Neuronal stem cell (in vitro differentiated cells): ENCODE data around the gene ZNF714.

ENCODE experiments used
- DNase-seq: peaks from one replicate; pipeline ENCODE4 v3.0.0-alpha.2; 2013; ENCODE audit warnings: low spot score
- H2AFZ ChIP-seq: one replicate; pipeline ENCODE4 v1.6.1; 2013; ENCODE audit warnings: mild to moderate bottlenecking, low read length, inconsistent platforms
- H2AK5ac ChIP-seq: 2 replicates; pipeline ENCODE4 v1.6.1; 2013; ENCODE audit warnings: low read depth, mild to moderate bottlenecking, inconsistent platforms, low read length, moderate library complexity, mixed read lengths
- H2BK120ac ChIP-seq: 2 replicates; pipeline ENCODE4 v1.6.1; 2013; ENCODE audit warnings: low read depth, mild to moderate bottlenecking, inconsistent platforms, low read length, moderate library complexity, mixed read lengths
- H2BK12ac ChIP-seq: one replicate; pipeline ENCODE4 v1.6.1; 2013; ENCODE audit warnings: low read length, inconsistent platforms
- H2BK15ac ChIP-seq: 2 replicates; pipeline ENCODE4 v1.6.1; 2013; ENCODE audit warnings: mild to moderate bottlenecking, low read length, inconsistent platforms, mixed read lengths
- H2BK5ac ChIP-seq: one replicate; pipeline ENCODE4 v1.6.1; 2013; ENCODE audit warnings: inconsistent platforms, mild to moderate bottlenecking, low read length, moderate library complexity
- H3K14ac ChIP-seq: one replicate; pipeline ENCODE4 v1.6.1; 2013; ENCODE audit warnings: low read length, inconsistent platforms
- H3K18ac ChIP-seq: 2 replicates; pipeline ENCODE4 v1.6.1; 2013; ENCODE audit warnings: low read length, inconsistent platforms
- H3K23ac ChIP-seq: 2 replicates; pipeline ENCODE4 v1.6.1; 2013; ENCODE audit warnings: low read depth, mild to moderate bottlenecking, mixed read lengths, low read length, inconsistent platforms; ENCODE audit not compliant: poor library complexity
- H3K27ac ChIP-seq: replicated peaks from 3 replicates; pipeline ENCODE4 v1.5.1; 2013; ENCODE audit warnings: low read length, inconsistent platforms
- H3K27me3 ChIP-seq, 3 experiments: 2 replicates each; pipeline ENCODE4 v1.6.1; 2013; ENCODE audit warnings: low read length in 3 of 3, mild to moderate bottlenecking in 2 of 3, inconsistent platforms in 1 of 3, low read depth in 1 of 3, mixed read lengths in 1 of 3, moderate library complexity in 1 of 3; ENCODE audit not compliant: control insufficient read depth in 3 of 3, insufficient read depth in 3 of 3
- H3K36me3 ChIP-seq, 2 donors: replicated peaks in 1 of 2; 2 replicates each; pipeline ENCODE4 v1.6.1; 2013; ENCODE audit warnings: low read length in 2 of 2; ENCODE audit not compliant: control insufficient read depth in 2 of 2, insufficient read depth in 2 of 2
- H3K4ac ChIP-seq: 2 replicates; pipeline ENCODE4 v1.6.1; 2013; ENCODE audit warnings: inconsistent platforms, mild to moderate bottlenecking, low read length, moderate library complexity
- H3K4me1 ChIP-seq, 2 donors: 1 replicate in 1 of 2; 2 replicates in 1 of 2; pipeline ENCODE4 v1.6.1; 2013; ENCODE audit warnings: low read length in 2 of 2, low read depth in 1 of 2; ENCODE audit not compliant: control insufficient read depth in 2 of 2, insufficient read depth in 1 of 2
- H3K4me2 ChIP-seq: one replicate; pipeline ENCODE4 v1.6.1; 2013; ENCODE audit warnings: mild to moderate bottlenecking, low read length, inconsistent platforms; ENCODE audit not compliant: insufficient read depth, poor library complexity, severe bottlenecking
- H3K4me3 ChIP-seq, 2 donors: 2 replicates each; pipeline ENCODE4 v1.5.1; 2013; ENCODE audit warnings: low read length in 2 of 2, mild to moderate bottlenecking in 2 of 2, inconsistent platforms in 1 of 2, moderate library complexity in 1 of 2
- H3K79me1 ChIP-seq: one replicate; pipeline ENCODE4 v1.6.1; 2013; ENCODE audit warnings: low read depth, mild to moderate bottlenecking, inconsistent platforms, low read length, moderate library complexity
- H3K9ac ChIP-seq: one replicate; pipeline ENCODE4 v1.6.1; 2013; ENCODE audit warnings: mild to moderate bottlenecking, low read depth, low read length, inconsistent platforms; ENCODE audit not compliant: poor library complexity
- H3K9me3 ChIP-seq, 2 donors: replicated peaks in 1 of 2; 2 replicates each; pipeline versions ENCODE3 to v1.6.1; 2013; ENCODE audit warnings: low read length in 2 of 2, mild to moderate bottlenecking in 2 of 2, inconsistent platforms in 1 of 2, low read depth in 1 of 2, mixed read lengths in 1 of 2, moderate library complexity in 1 of 2; ENCODE audit not compliant: control insufficient read depth in 2 of 2, insufficient read depth in 1 of 2
- H4K8ac ChIP-seq: one replicate; pipeline ENCODE4 v1.6.1; 2013; ENCODE audit warnings: low read depth, mild to moderate bottlenecking, inconsistent platforms, low read length, moderate library complexity
- H4K91ac ChIP-seq: one replicate; pipeline ENCODE4 v1.6.1; 2013; ENCODE audit warnings: low read length, low read depth, mild to moderate bottlenecking, inconsistent platforms; ENCODE audit not compliant: poor library complexity
- WGBS, 2 donors: extraction: QIAGEN DNeasy Blood & Tissue Kit; methylation state at CpG; one replicate each; pipeline ENCODE4 v1.1.7; 2013; ENCODE audit warnings: missing lambda C conversion rate in 2 of 2, mixed read lengths in 1 of 2; ENCODE audit not compliant: insufficient read length in 2 of 2, insufficient replicate concordance in 1 of 2; ENCODE audit errors: extremely low coverage in 2 of 2; 5-methylcytosine and 5-hydroxymethylcytosine counted together

The ZNF714 gene

DNA sequence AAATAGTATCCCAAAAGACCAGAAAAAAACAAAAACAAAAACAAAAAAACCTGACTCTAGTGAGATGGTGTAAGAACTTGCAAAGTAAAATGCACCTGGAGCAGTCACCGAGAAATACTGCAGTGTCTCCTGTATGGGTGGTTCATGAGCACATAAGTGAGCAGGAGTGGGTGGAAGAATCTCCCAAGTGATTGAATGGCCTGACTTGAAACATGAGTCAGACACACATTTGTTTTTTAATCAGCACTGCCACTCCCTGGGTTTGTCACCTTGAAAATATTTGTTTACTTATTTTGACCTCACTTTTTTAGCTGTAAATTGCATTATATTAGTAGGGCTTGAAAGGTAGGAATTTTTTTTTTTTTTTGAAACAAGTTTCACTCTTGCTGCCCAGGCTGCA lies 61.9 kb downstream of the ZNF714 start:
- Histone ChIP-seq H2BK15ac (no peak overlapping the region), H3K4me1 (no peaks in the 10 kb centered on the region), H3K23ac (no peak overlapping the region), H3K9ac (no peak overlapping the region), H3K27ac (no peak overlapping the region), H2BK5ac (no peak overlapping the region), H3K4me3 (no peak overlapping the region), H4K91ac (no peak overlapping the region), H2BK12ac (no peak overlapping the region), H3K18ac (no peak overlapping the region), H3K4me2 (no peak overlapping the region), H3K27me3 (no peaks in the 10 kb centered on the region), H3K79me1 (peaks cover 2% of the 10 kb centered on the region), H3K14ac (no peak overlapping the region), H4K8ac (no peak overlapping the region), H2BK120ac (no peak overlapping the region), H2AK5ac (no peak overlapping the region), H2AFZ (no peak overlapping the region), H3K4ac (no peak overlapping the region), H3K36me3 (peaks cover 24 to 62% of the 10 kb centered on the region in 2 donors), H3K9me3 (peaks cover 12 to 58% of the 10 kb centered on the region in 2 donors)
- no CpG with 5 or more reads among the region's 1 CpG for WGBS, 2 donors
- no peak for DNase-seq

- Histone ChIP-seq H3K27ac (no peak overlapping the region), H2AK5ac (no peak overlapping the region), H3K4me3 (no peak overlapping the region)
These were observed 65.5 kb downstream of the ZNF714 start for GRCh38 chr19:21147540-21147939.

GRCh38 chr19:21148681-21149080 lies 66.7 kb downstream of the ZNF714 start:
- Histone ChIP-seq H3K27ac (no peak overlapping the region), H3K36me3 (peaks cover 39 to 100% of the 10 kb centered on the region in 2 donors), H3K4me1 (no peaks in the 10 kb centered on the region), H3K27me3 (no peaks in the 10 kb centered on the region), H3K4me2 (no peak overlapping the region), H3K23ac (no peak overlapping the region), H4K91ac (no peak overlapping the region), H3K9me3 (peaks cover 16 to 94% of the 10 kb centered on the region in 2 donors), H2AFZ (no peak overlapping the region), H3K4ac (no peak overlapping the region), H3K4me3 (no peak overlapping the region), H3K79me1 (peaks cover 3% of the 10 kb centered on the region), H2BK120ac (no peak overlapping the region), H3K14ac (no peak overlapping the region), H2BK15ac (no peak overlapping the region), H2BK12ac (no peak overlapping the region), H2BK5ac (no peak overlapping the region), H3K9ac (no peak overlapping the region), H3K18ac (no peak overlapping the region), H4K8ac (no peak overlapping the region), H2AK5ac (no peak overlapping the region)
- DNase-seq, result no peak

More at GRCh38 chr19:21147540-21147939, 65.5 kb downstream of the ZNF714 start:
- no peak overlapping the region for H2BK120ac ChIP-seq
- H3K79me1 ChIP-seq, result peaks cover 3% of the 10 kb centered on the region
- H4K91ac ChIP-seq, result no peak overlapping the region
- no peak overlapping the region for H2BK12ac ChIP-seq
- H2BK5ac ChIP-seq, result no peak overlapping the region
- H3K4me1 ChIP-seq, result no peaks in the 10 kb centered on the region
- H3K14ac ChIP-seq, result no peak overlapping the region
- H3K27me3 ChIP-seq, result no peaks in the 10 kb centered on the region
- no CpG with 5 or more reads among the region's 1 CpG for WGBS, 2 donors
- H3K36me3 ChIP-seq, result peaks cover 39 to 99% of the 10 kb centered on the region in 2 donors
- no peak overlapping the region for H3K4me2 ChIP-seq
- DNase-seq, result no peak
- no peak overlapping the region for H2AFZ ChIP-seq
- no peak overlapping the region for H3K18ac ChIP-seq
- no peak overlapping the region for H4K8ac ChIP-seq
- no peak overlapping the region for H3K4ac ChIP-seq
- H2BK15ac ChIP-seq, result no peak overlapping the region
- H3K9me3 ChIP-seq, result peaks cover 16 to 94% of the 10 kb centered on the region in 2 donors
- H3K23ac ChIP-seq, result no peak overlapping the region
- no peak overlapping the region for H3K9ac ChIP-seq

GRCh38 chr19:21149877-21150276 lies 67.9 kb downstream of the ZNF714 start:
- no peak overlapping the region for H3K4ac ChIP-seq
- H2BK120ac ChIP-seq, result no peak overlapping the region
- no peaks in the 10 kb centered on the region for H3K27me3 ChIP-seq
- H3K27ac ChIP-seq, result no peak overlapping the region
- no peak overlapping the region for H2AFZ ChIP-seq
- no peak overlapping the region for H3K4me3 ChIP-seq
- H3K4me1 ChIP-seq, result no peaks in the 10 kb centered on the region
- H3K14ac ChIP-seq, result no peak overlapping the region
- H3K18ac ChIP-seq, result no peak overlapping the region
- DNase-seq, result no peak
- no peak overlapping the region for H3K4me2 ChIP-seq
- H3K23ac ChIP-seq, result no peak overlapping the region
- peaks cover 3% of the 10 kb centered on the region for H3K79me1 ChIP-seq
- no peak overlapping the region for H3K9ac ChIP-seq
- H3K9me3 ChIP-seq, result peaks cover 14 to 82% of the 10 kb centered on the region in 2 donors
- no CpG with 5 or more reads among the region's 6 CpGs for whole genome bisulfite sequencing, 2 donors
- H2AK5ac ChIP-seq, result no peak overlapping the region
- H2BK12ac ChIP-seq, result no peak overlapping the region
- no peak overlapping the region for H2BK5ac ChIP-seq
- no peak overlapping the region for H2BK15ac ChIP-seq
- no peak overlapping the region for H4K91ac ChIP-seq
- peaks cover 36 to 92% of the 10 kb centered on the region in 2 donors for H3K36me3 ChIP-seq
- H4K8ac ChIP-seq, result no peak overlapping the region
